Left kidney (tissue), 2 donors: ENCODE results near the gene CDC34. TPM values are rescaled to one million over a fixed set of nuclear protein-coding genes. Genes with fewer than 3 reads are reported as not detected.
"Not testable (repeated sequence)": the region's sequence is repeated elsewhere in the genome, so short reads cannot be mapped to it uniquely, and the experiment has no call there.

ENCODE experiments used
- DNase-seq: peaks from one replicate; pipeline ENCODE4 v3.0.0-alpha.2; 2013
- polyA plus RNA-seq: library from polyadenylated mRNA; unstranded; fragments of 120-200 nt; gene quantifications from one replicate; pipeline ENCODE4 v1.2.1, GENCODE V29; 2013; ENCODE audit not compliant: insufficient read length

The CDC34 gene
- polyA plus RNA-seq, 1 donor = 46.2 TPM

DNA sequence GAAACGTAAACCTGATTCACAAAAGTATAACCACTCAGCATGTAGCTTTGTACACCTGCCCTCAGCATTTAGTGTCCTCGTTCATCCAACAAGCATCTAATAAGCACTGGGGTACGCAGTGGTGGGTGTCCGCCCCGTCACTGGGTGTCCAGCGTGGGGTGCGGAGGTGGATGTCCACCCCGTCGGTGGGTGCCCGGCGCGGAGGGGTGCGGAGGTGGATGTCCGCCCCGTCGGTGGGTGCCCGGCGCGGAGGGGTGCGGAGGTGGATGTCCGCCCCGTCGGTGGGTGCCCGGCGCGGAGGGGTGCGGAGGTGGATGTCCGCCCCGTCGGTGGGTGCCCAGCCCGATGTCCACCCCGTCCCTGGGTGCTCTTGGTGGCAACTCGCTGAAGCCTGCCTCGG lies 53.6 kb downstream of the CDC34 start:
- DNase-seq = not testable (repeated sequence)

DNA sequence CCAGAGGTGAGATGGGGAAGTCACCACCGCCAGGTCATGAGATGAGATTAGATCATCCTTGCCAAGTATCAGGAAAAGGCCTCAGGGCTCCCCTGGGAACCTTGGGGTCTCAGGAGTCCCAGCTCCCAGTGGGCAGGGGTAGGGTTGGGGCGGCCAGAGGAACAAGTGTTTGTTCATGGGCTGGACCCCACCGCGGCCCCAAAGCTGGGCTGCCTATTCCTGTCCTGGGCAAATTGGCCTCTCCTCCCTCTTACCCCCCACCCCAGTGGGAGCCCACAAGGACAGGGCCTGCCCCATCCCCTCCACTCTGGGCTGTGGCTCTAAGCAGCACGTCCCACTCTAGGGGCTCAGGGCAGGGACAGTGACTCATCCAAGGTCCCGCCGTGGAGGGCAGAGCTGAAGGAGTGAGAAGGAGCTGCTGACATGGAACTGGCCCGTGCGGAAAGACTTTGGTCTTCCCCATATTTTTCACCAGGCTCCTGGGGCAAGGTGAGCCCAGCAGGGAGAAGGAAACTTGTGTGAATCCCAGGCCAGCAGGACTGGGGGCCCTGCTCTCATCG lies 54.1 kb downstream of the CDC34 start:
- no peak for DNase-seq

DNA sequence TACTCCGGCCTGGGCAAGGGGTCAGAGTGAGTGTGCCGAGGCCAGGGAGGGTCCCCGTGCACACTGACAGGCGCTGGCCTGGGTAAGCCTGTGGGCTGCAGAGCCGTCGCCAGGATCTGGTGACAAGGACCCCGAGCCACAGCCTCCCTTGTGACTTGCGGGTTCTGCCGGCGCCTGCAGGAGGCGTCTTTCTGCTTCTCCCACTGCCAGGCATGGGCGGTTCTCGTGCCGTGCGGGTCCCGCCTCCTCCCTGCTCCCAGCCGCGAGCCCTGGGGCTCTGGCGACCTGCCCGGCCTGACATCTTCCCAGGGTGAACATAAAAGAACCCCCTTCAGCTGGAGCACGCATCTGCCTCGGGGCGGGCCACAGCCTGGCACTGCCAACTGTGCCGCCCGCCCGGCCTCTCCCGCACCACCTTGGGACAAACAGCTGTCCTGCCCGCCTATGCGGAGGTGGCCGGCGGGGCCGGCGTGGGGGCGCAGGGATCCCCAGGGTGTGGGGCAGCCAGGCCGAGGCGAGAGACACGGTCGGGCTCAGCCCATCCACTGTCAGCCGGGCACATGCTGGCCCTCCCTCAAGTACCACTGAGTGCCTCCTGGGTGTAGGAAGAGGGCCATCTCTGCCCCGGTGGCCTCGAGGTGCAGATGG lies 56.7 kb downstream of the CDC34 start:
- no peak for DNase-seq

DNA sequence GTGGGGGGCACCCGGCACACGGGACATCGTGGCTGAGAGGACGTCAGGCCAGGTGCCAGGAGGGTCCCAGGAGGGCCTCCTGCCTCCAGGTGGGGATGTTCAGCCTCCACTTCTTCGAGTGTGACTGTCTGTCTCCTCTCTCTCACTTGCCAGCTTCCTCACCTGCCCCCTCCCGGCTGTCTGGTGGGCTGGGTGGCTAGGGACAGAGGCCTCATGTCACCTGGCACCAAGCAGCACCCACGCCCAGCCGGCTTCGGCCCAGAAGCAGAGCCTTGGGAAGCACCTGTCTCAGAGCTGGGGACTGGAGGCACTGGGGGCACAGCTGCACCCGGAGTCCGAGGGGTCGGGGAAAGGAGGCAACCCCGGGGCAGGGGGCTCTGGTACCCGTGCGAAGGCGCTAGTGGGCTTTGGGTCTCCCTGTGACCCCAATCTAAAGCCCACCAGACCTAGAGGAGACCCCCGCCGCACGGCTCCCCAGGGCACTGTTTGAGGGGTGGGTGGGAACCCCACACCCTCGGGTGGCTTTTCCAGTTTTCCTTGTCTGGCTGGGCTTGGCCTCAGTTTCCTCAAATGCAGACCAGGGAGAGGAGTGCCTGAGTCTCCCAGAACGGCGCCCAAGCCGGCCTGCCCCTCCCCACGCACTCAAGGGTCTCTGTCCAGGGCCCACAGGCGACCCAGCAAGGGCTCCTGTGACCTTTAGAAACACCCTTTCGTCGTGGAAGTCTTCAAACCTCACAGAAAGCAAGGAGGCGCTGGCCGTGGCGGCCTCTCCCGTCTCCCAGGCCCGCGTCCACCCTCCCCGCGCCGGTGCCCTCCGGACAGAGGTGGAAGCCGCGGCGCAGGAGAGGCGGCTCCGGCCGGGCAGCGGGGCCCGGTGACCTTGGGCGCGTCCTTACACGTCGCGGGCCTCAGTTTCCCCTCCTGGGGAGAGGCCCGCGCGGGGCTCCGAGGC lies 57.5 kb downstream of the CDC34 start:
- DNase-seq = no peak

DNA sequence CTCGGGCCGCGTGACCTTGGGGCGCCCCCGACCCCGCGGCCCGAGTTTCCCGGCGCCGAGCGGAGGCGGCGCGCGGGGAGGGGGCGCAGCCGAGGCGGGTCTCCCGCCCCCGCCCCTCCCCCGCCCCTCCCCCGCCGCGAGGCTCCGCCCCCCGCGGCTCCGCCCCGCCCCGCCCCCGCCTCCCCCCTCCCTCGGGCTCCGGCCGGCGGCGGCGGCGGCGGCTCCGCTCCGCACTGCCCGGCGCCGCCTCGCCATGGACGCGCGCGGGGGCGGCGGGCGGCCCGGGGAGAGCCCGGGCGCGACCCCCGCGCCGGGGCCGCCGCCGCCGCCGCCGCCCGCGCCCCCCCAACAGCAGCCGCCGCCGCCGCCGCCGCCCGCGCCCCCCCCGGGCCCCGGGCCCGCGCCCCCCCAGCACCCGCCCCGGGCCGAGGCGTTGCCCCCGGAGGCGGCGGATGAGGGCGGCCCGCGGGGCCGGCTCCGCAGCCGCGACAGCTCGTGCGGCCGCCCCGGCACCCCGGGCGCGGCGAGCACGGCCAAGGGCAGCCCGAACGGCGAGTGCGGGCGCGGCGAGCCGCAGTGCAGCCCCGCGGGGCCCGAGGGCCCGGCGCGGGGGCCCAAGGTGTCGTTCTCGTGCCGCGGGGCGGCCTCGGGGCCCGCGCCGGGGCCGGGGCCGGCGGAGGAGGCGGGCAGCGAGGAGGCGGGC lies 58.3 kb downstream of the CDC34 start, which contains the start of gene HCN2:
TSS of gene HCN2 (plus strand) at position 189 of the 703 bp plus-strand sequence. CDS start at position 254, 65 bp downstream.
- DNase-seq = no peak

DNA sequence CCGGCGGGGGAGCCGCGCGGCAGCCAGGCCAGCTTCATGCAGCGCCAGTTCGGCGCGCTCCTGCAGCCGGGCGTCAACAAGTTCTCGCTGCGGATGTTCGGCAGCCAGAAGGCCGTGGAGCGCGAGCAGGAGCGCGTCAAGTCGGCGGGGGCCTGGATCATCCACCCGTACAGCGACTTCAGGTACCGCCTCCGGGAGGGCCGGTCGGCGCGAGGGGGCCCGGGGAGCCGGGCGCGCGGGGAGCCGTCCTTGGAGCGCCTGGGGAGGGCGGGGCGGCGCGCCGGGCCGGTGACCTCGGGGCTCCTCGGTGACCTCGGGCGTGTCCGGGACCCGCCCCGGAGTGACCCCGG lies 58.8 kb downstream of the CDC34 start:
- no peak for DNase-seq

- DNase-seq = no peak
Observed at GRCh38 chr19:590750-591098, 59.2 kb downstream of the CDC34 start.

DNA sequence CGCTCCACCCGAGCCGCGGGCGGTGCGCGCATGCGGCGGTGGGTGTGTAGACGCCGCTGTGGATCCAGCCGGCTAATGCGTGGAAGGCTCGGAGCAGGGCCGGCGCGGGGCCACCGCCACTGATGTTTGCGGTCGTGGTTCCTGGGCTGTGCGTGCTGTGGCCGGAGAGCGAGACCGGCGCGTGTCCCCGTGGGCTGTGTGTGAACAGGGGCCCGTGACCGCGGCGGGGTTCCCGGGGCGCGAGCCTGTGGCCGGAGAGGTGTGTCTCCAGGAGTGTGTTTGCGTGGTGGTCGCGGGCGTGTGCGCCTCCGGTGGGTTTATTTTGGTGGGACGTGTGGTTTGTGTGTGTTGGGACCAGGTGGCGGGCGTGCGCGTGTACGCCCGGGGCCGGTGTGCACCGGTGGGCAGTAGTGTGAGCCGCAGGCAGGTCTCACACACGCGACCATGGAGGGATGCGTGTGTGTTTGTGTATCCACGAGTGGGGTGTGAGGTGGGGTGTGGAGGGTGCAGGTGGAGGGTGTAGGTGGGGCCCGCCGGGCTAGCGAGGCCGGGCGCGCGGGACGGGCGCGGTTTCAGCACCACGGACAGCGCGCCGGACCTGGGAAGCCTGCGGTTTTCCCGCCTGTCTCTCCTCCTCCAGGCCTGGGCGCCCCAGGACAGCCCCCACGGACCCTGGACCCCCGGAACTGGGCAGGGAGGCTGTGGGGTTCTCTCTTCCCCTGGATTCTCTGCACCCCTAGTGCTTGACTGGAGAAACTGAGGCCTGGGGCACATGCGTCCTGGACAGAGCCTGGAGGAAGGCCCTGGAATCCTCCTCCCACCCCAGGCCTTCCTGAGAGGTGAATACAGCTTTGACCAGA lies 59.8 kb downstream of the CDC34 start:
- no peak for DNase-seq

Other genes with a start within 250 kb of the CDC34 start
- gene PLPP2, start 240.4 kb upstream of the CDC34 start, polyA plus RNA-seq = 1.2 TPM
- gene MIER2, start 187.0 kb upstream of the CDC34 start, polyA plus RNA-seq = 22.7 TPM
- gene C2CD4C, start 122.6 kb upstream of the CDC34 start, polyA plus RNA-seq = 1.5 TPM
- 27.7 TPM for gene SHC2, start 70.7 kb upstream of the CDC34 start, polyA plus RNA-seq
- gene MADCAM1, start 35.3 kb upstream of the CDC34 start, polyA plus RNA-seq = 1.8 TPM
- 5.9 TPM for gene TPGS1, start 24.3 kb upstream of the CDC34 start, polyA plus RNA-seq
- gene GZMM, start 12.3 kb downstream of the CDC34 start, polyA plus RNA-seq = 0.15 TPM
- 366 TPM for gene BSG, start 40.8 kb downstream of the CDC34 start, polyA plus RNA-seq
- gene HCN2, start 58.1 kb downstream of the CDC34 start, polyA plus RNA-seq = 0.32 TPM
- 75.8 TPM for gene POLRMT, start 101.8 kb downstream of the CDC34 start, polyA plus RNA-seq
- gene FGF22, start 108.1 kb downstream of the CDC34 start, polyA plus RNA-seq = 0.60 TPM
- gene RNF126, start 131.5 kb downstream of the CDC34 start, polyA plus RNA-seq = 21.5 TPM
- 15.2 TPM for gene FSTL3, start 144.6 kb downstream of the CDC34 start, polyA plus RNA-seq
- gene PRSS57, start 163.7 kb downstream of the CDC34 start, polyA plus RNA-seq = 0.18 TPM
- 73.4 TPM for gene PALM, start 177.2 kb downstream of the CDC34 start, polyA plus RNA-seq
- 7.0 TPM for gene MISP, start 219.4 kb downstream of the CDC34 start, polyA plus RNA-seq